ENCODE measurements around the gene SMCHD1. TPM values are rescaled to one million over a fixed set of nuclear protein-coding genes. Genes with fewer than 3 reads are reported as not detected.

SMCHD1 gene
- total RNA-seq, 1 experiment from 2014 or later, result 33.0 TPM

- Mint-ChIP-seq H3K9me3 (no peaks in the 10 kb centered on the region), H3K36me3 (no peaks in the 10 kb centered on the region), H3K4me1 (peaks cover 28% of the 10 kb centered on the region), H3K27ac (no peak overlapping the region), H3K4me3 (no peak overlapping the region), H3K27me3 (ENCODE audit: low read depth) (peaks cover 43% of the 10 kb centered on the region)
- no peak for TF ChIP-seq JAZF1 (CRISPR knock-in tag; IDR thresholded peaks at IDR 0.05)
- TF ChIP-seq ZMAT4 (CRISPR knock-in tag; IDR thresholded peaks at IDR 0.05), result no peak
- no peak for TF ChIP-seq MAX (CRISPR knock-in tag; IDR thresholded peaks at IDR 0.05)
- no peak for TF ChIP-seq TEAD4 (CRISPR knock-in tag; IDR thresholded peaks at IDR 0.05)
- TF ChIP-seq ATF6 (CRISPR knock-in tag; IDR thresholded peaks at IDR 0.05), result no peak
- no peak for TF ChIP-seq PRRX2 (CRISPR knock-in tag; IDR thresholded peaks at IDR 0.05)
- TF ChIP-seq STAT6 (CRISPR knock-in tag; conservative IDR thresholded peaks at IDR 0.05; ENCODE audit: low read depth), result no peak
- no peak for TF ChIP-seq FOXJ3 (CRISPR knock-in tag; IDR thresholded peaks at IDR 0.05; ENCODE audit: borderline replicate concordance)
- no peak for TF ChIP-seq ZNF512 (CRISPR knock-in tag; IDR thresholded peaks at IDR 0.05; ENCODE audit: borderline replicate concordance)
- TF ChIP-seq ZNF396 (CRISPR knock-in tag; IDR thresholded peaks at IDR 0.05; ENCODE audit: borderline replicate concordance), result no peak
- no peak for TF ChIP-seq ZNF263 (CRISPR knock-in tag; IDR thresholded peaks at IDR 0.05; ENCODE audit: low read depth)
- TF ChIP-seq IRF2 (CRISPR knock-in tag; IDR thresholded peaks at IDR 0.05; ENCODE audit: borderline replicate concordance, low read depth), result no peak
- no peak for TF ChIP-seq ZNF121 (CRISPR knock-in tag; IDR thresholded peaks at IDR 0.05)
- no peak for TF ChIP-seq HMGA2 (CRISPR knock-in tag; IDR thresholded peaks at IDR 0.05)
- TF ChIP-seq NFYB (CRISPR knock-in tag; conservative IDR thresholded peaks at IDR 0.05; ENCODE audit: low read depth), result no peak
- no peak for TF ChIP-seq RELA (CRISPR knock-in tag; IDR thresholded peaks at IDR 0.05; ENCODE audit: borderline replicate concordance)
- no peak for ATAC-seq
- POLR2A ChIA-PET, result no interaction called here
- no peak for DNase-seq (ENCODE audit: low spot score)
- CTCF ChIA-PET, result interaction anchor here (0.6 kb wide), 1 partner anchor 426 kb away, joined by 3 read pairs; no protein-coding TSS in a partner anchor
Measured at GRCh38 chr18:2850816-2851215, 195.3 kb downstream of the SMCHD1 start.

- H3K4me3 Mint-ChIP-seq, result no peak overlapping the region
- DNase-seq (ENCODE audit: low spot score), result no peak
- no peak for ATAC-seq
- H3K36me3 Mint-ChIP-seq, result no peaks in the 10 kb centered on the region
- peaks cover 23% of the 10 kb centered on the region for H3K4me1 Mint-ChIP-seq
- CTCF ChIA-PET, result interaction anchor here (0.6 kb wide), 1 partner anchor 134 kb away, joined by 3 read pairs; no protein-coding TSS in a partner anchor
- no peak overlapping the region for H3K27ac Mint-ChIP-seq
- no peaks in the 10 kb centered on the region for H3K9me3 Mint-ChIP-seq
- peaks cover 33% of the 10 kb centered on the region for H3K27me3 Mint-ChIP-seq (ENCODE audit: low read depth)
- POLR2A ChIA-PET, result no interaction called here
- no peak for TF ChIP-seq ATF3 (CRISPR knock-in tag; conservative IDR thresholded peaks at IDR 0.05)
- no peak for TF ChIP-seq JUN (CRISPR knock-in tag; IDR thresholded peaks at IDR 0.05)
- no peak for TF ChIP-seq E2F1 (CRISPR knock-in tag; IDR thresholded peaks at IDR 0.05)
- TF ChIP-seq NR3C1 (CRISPR knock-in tag; conservative IDR thresholded peaks at IDR 0.05; ENCODE audit: low read depth), result no peak
- TF ChIP-seq ZNF425 (CRISPR knock-in tag; conservative IDR thresholded peaks at IDR 0.05), result no peak
- no peak for TF ChIP-seq ESRRA (CRISPR knock-in tag; IDR thresholded peaks at IDR 0.05; ENCODE audit: borderline replicate concordance)
- no peak for TF ChIP-seq ZNF671 (CRISPR knock-in tag; IDR thresholded peaks at IDR 0.05)
- TF ChIP-seq ZNF138 (CRISPR knock-in tag; conservative IDR thresholded peaks at IDR 0.05), result no peak
- no peak for TF ChIP-seq TP53 (CRISPR knock-in tag; IDR thresholded peaks at IDR 0.05)
- no peak for TF ChIP-seq ZNF423 (CRISPR knock-in tag; IDR thresholded peaks at IDR 0.05)
- no peak for TF ChIP-seq SOX15 (CRISPR knock-in tag; IDR thresholded peaks at IDR 0.05)
Measured at GRCh38 chr18:2851771-2852170, 196.2 kb downstream of the SMCHD1 start.
